ENCODE measurements around the gene PGAP3.

The PGAP3 gene

DNA sequence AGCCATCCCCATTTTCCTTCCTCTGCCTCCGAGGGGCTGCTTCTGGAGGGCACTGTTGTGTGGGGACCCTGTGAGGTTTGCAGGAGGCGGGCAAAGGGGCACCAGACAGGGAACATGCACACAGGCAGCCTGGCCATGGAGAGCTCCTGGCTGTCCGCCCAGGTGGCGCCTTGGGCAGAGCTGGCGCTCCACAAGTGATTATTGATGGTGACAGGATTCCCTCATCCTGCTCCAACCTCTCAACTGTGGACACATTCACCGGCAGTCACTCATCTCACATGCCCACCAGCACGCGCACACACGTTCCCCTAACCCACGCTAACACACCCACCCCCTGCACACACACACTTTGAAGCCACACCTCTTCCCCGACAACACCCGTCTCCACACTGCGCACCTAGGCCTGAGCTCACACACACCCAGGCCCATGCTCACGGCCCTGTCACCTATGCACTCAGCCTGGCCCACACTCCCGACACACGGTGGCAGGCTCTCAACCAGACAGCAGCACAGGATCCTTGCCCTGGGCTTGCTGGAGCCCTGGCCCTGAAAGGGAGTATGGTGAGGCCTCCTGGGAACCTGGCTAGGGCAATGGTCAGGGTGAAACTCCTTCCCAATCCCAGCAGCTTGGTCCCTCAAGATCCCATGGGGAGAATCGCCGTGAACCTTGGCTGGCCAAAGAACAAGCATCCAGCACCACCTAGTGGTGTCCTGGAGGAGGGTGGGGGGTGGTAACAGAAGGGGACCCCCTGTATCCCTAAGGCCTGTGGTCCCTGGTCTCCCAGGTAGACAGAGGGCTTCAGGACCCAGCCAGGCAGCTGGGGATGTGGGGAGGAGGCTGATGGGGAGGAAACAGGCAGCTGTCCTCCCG lies 16.0 kb downstream of the PGAP3 start:
- peak; percentile 66 for DNase-seq

DNA sequence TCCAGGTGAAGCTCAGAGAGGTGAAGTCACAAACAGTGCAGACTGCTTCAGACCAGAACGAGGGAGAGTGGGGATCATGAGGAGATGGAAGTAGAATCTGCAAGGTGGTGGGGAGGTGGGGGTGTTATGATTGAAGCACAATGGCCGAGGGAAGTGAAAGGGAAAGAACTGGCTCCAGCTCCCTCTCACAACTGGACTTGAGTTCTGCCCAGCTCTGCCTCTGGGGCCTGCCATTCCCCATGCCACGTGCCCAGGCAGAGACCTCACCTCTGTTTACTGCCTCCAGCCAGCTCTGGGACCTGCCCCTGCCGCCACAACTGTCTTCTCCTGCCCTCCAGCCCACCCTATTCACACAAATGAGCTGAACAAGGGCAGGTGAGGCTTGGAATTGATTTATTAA lies 17.1 kb downstream of the PGAP3 start:
- no peak for DNase-seq

DNA sequence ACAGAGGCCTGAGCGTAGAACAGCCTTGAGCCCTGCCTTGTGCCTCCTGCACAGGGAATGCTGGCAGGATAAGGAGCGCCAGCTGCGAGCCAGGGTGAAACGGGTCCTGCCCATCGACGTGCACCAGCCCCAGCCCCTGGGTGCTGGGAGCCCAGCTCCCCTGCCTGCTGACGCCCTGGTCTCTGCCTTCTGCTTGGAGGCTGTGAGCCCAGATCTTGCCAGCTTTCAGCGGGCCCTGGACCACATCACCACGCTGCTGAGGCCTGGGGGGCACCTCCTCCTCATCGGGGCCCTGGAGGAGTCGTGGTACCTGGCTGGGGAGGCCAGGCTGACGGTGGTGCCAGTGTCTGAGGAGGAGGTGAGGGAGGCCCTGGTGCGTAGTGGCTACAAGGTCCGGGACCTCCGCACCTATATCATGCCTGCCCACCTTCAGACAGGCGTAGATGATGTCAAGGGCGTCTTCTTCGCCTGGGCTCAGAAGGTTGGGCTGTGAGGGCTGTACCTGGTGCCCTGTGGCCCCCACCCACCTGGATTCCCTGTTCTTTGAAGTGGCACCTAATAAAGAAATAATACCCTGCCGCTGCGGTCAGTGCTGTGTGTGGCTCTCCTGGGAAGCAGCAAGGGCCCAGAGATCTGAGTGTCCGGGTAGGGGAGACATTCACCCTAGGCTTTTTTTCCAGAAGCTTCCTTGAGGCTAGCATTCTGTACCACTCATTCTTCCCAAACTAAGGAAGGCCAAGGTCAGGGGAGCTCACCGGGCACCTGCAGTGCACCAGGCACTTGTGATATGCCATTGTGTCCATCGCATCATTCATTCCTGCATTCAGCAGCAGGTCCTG lies 17.7 kb downstream of the PGAP3 start:
- no peak for DNase-seq

GRCh38 chr17:39667945-39668924 lies 19.6 kb downstream of the PGAP3 start, which contains the start of gene PNMT:
PNMT (plus strand) TSS chr17:39668453; CDS start chr17:39668476, 23 bp downstream.
- peak; percentile 87 for DNase-seq

DNA sequence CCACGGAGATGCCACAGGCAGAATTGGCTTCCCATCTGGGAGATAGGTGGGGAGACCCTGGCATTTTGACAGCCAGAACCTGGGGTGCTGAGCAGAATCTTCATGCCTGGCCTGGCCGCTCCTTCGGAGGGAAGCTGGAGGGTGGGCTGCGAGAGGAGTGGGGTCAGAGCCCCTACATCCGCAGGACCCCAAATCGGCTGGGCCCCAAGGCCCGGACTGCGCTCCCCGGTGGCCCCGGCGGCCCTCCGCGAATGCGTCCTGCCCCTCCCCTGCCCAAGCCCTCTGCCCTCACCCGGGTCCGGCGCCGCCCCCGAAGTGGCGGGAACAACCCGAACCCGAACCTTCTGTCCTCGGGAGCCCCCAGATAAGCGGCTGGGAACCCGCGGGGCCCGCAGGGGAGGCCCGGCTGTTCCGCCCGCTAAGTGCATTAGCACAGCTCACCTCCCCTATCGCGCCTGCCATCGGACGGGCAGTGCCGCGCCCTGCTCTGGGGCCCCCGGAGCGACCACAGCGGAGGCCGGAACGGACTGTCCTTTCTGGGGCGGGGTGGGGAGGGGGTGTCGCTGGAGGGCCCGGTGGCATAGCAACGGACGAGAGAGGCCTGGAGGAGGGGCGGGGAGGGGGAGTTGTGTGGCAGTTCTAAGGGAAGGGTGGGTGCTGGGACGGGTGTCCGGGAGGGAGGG lies 20.5 kb downstream of the PGAP3 start:
- peak; percentile 60 for DNase-seq

DNA sequence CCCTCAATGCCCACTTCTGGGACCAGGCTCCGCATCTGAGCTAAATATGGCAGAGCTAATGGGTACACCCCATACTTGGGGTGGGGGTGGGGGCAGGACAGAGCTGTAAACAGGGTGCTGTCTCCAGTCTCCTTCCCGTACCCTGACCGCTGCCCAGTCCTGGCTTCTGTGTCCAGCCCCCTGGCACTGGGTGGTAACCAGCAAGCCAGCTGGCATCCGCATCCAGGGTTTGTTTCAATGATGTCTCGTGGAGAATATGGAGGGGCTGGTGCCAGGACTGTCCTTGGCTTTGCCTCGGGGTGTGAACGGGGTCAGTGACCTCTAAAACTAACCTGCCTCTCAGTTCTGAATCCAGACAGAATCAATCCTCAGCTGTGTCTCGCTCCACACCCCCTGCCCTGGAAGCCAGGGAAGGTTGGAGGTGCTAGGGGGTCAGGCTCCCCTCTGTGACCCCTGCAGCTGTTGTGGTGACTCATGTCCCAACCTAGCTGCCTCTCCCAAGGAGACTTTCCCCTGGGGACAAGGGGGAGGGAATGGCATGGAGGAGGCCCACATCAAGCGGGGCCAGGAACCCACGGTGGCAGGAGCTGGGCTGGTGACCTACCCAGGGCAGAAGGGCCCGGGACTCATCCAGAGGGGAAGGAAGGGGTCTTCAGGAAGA lies 21.1 kb downstream of the PGAP3 start:
- DNase-seq: no peak

DNA sequence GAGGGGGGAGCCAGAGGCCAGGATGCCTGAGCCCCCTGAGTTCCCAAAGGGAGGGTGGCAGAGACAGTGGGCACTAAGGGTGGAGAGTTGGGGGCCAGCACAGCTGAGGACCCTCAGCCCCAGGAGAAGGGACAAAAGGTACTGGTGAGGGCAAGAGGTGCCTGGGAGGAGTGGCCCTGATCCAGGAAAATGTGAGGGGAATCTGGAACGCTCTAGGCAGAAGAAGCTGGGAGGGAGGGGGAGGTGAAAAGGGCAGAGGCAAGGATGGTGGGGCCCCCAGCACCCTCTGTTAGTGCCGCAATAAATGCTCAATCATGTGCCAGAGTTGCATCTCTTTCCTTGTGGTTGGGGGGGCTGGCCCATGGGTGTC lies 21.6 kb downstream of the PGAP3 start:
- DNase-seq: no peak

DNA sequence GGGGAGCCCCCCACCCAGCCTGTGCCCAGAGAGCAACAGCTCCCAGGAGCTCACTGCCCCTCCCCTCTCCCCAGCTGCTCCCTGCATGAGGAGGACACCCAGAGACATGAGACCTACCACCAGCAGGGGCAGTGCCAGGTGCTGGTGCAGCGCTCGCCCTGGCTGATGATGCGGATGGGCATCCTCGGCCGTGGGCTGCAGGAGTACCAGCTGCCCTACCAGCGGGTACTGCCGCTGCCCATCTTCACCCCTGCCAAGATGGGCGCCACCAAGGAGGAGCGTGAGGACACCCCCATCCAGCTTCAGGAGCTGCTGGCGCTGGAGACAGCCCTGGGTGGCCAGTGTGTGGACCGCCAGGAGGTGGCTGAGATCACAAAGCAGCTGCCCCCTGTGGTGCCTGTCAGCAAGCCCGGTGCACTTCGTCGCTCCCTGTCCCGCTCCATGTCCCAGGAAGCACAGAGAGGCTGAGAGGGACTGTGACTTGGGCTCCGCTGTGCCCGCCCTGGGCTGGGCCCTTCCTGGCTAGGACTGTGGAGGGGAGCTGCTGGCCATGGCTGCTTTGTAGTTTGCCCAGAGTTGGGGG lies 22.1 kb downstream of the PGAP3 start:
- DNase-seq: peak; percentile 50

GRCh38 chr17:39664581-39665561 lies 23.0 kb downstream of the PGAP3 start, which contains the start of gene TCAP:
TCAP (plus strand) TSS chr17:39665349; CDS start chr17:39665360, 11 bp downstream.
- no peak for DNase-seq

DNA sequence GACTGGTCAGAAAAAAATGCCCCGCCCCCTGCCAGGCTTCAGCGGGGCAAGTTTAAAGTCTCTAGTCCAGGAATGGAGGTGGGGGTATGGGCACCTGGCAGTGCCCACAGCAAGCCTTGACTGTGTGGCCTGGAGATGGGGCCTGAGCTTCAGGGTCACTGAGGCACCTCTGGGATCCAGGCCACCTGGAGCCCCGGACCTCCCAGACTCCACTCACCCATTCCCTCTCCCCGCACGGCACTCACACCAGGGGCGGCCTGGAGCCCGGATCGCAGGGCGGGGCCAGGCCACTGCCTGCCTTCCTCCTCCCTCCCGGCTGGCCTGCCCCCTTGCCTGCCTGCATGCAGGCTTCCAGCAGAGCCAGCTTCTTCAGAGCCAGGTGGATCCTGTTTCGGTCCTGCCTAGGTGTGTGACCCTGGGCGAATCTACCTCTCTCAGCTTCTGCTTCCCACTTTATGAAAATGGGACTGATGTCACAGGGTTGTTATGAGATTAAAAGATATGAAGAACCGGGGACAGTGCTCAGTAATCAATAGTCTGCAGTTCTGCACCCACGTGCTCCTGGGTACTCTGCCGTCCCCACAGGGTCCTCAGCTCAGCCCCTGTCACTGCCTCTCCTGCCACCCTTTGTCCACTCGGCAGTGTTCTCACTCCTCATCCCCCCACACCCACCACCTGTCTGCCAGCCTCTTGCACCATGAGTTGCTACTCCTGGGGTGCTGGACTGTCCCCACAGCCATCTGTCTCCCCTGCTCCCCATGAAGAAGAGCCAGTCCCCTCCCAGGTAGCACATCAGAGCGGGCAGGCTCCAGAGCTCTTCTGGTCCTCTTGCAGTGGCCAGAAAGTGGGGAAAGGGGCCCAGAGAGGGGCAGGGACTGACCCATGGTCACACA lies 23.9 kb downstream of the PGAP3 start:
- no peak for DNase-seq

GRCh38 chr17:39663340-39663687 lies 24.5 kb downstream of the PGAP3 start:
- no peak for DNase-seq

GRCh38 chr17:39662551-39663339 lies 25.1 kb downstream of the PGAP3 start:
- no peak for DNase-seq

GRCh38 chr17:39661744-39662541 lies 25.9 kb downstream of the PGAP3 start:
- DNase-seq: no peak

- DNase-seq: no peak
Measured at GRCh38 chr17:39660397-39661385, 27.2 kb downstream of the PGAP3 start.

GRCh38 chr17:39660011-39660360 lies 27.9 kb downstream of the PGAP3 start:
- DNase-seq: no peak

All from eye (tissue), 1 donor.